Panc1 (cell line): ENCODE measurements around the gene ACTL10. TPM values are rescaled to one million over a fixed set of nuclear protein-coding genes. Genes with fewer than 3 reads are reported as not detected.

Experiments
- ATAC-seq: fragments of 200-7000 bp; cut with Tn5 transposase; 2 replicates; pipeline ENCODE4 v1.9.1; 2020; ENCODE audit warnings: mild to moderate bottlenecking, moderate library complexity
- BruUV-seq: library from RNA; stranded (reverse); fragments of 400-500 nt; replicated peaks from 2 replicates; lab custom pipeline; 2021; lab: Mats Ljungman, UMichigan
- CTCF ChIA-PET: fragments of 300-600 bp; sonication (Branson Sonifier 250); formaldehyde crosslinking; loops from one replicate; lab custom pipeline; 2022; ENCODE audit warnings: antibody characterized with exemption; lab: Charles Lee
- POLR2A ChIA-PET: fragments of 300-600 bp; sonication (Branson Sonifier 250); formaldehyde crosslinking; loops from one replicate; lab custom pipeline; 2022; ENCODE audit warnings: antibody characterized with exemption; lab: Charles Lee
- DNase-seq: peaks from one replicate; pipeline ENCODE4 v3.0.0-alpha.2; 2010; ENCODE audit warnings: low read depth, low spot score
- H3K27ac ChIP-seq: 2 replicates; pipeline ENCODE4 v1.5.1; 2011; ENCODE audit warnings: mild to moderate bottlenecking, low read length, inconsistent platforms
- H3K27me3 ChIP-seq: fragments of 200-500 bp; sonication (Bioruptor generic); 2 replicates; pipeline ENCODE4 v1.6.0; 2014; ENCODE audit warnings: low read length, inconsistent platforms; ENCODE audit not compliant: control insufficient read depth, insufficient read depth
- H3K36me3 ChIP-seq: fragments of 200-500 bp; sonication (Bioruptor generic); 2 replicates; pipeline ENCODE4 v1.5.1; 2014; ENCODE audit warnings: inconsistent platforms, mild to moderate bottlenecking, low read length, moderate library complexity; ENCODE audit not compliant: control insufficient read depth, insufficient read depth
- H3K4me1 ChIP-seq: 2 replicates; pipeline ENCODE4 v1.5.1; 2011; ENCODE audit warnings: inconsistent platforms, mild to moderate bottlenecking, low read length, moderate library complexity; ENCODE audit not compliant: control insufficient read depth, insufficient read depth
- H3K4me3 ChIP-seq, 2 experiments: 2 replicates each; pipeline ENCODE4 v1.5.1; 2011 to 2012; ENCODE audit warnings: low read depth in 2 of 2, low read length in 2 of 2, mild to moderate bottlenecking in 2 of 2, inconsistent platforms in 1 of 2, moderate library complexity in 1 of 2
- H3K9me3 ChIP-seq: fragments of 200-500 bp; sonication (Bioruptor generic); 2 replicates; pipeline ENCODE4 v1.5.1; 2014; ENCODE audit warnings: low read depth, mild to moderate bottlenecking, inconsistent platforms, low read length, moderate library complexity; ENCODE audit not compliant: control insufficient read depth, insufficient read depth
- POLR2AphosphoS5 ChIP-seq: IDR thresholded peaks from 2 replicates; pipeline ENCODE4 v1.6.1; 2012; ENCODE audit warnings: mild to moderate bottlenecking, low read depth, low read length, moderate library complexity
- SIN3A ChIP-seq: IDR thresholded peaks from 2 replicates; pipeline ENCODE4 v1.6.1; 2012; ENCODE audit warnings: low read depth, mild to moderate bottlenecking, low read length, moderate library complexity, borderline replicate concordance; ENCODE audit not compliant: insufficient read depth
- TCF7L2 ChIP-seq: IDR thresholded peaks from 2 replicates; pipeline ENCODE4 v1.6.1; 2011; ENCODE audit warnings: mild to moderate bottlenecking, low read depth, low read length, inconsistent platforms
- in situ Hi-C: cut with HindIII; loops from 2 replicates; pipeline ENCODE4 v1.10.0; 2016; ENCODE audit warnings: low sequenced_read_pairs, low pct_unique_long_range_greater_than_20kb
- intact Hi-C: fragments of 100-400 bp; cut with micrococcal nuclease; formaldehyde crosslinking; loops from one replicate; pipeline ENCODE4 v1.10.0; 2022; ENCODE audit not compliant: unreplicated experiment
- total RNA-seq: library from RNA; stranded (reverse); gene quantifications from one replicate; pipeline ENCODE4 v1.2.1, GENCODE V29; 2021; ENCODE audit not compliant: unreplicated experiment
- TF ChIP-seq, protein P1 (sequence below): fragments of 450-650 bp; IDR thresholded peaks from 2 replicates; pipeline ENCODE4 v1.5.1; 2017; ENCODE audit warnings: mild to moderate bottlenecking
- TF ChIP-seq, protein P2 (sequence below), 2 experiments: IDR thresholded peaks; 2 replicates each; pipeline ENCODE4 v1.6.1; 2011 to 2012; ENCODE audit warnings: low read depth in 2 of 2, control low read depth in 1 of 2, low read length in 1 of 2, mild to moderate bottlenecking in 1 of 2, moderate library complexity in 1 of 2; ENCODE audit not compliant: insufficient read depth in 1 of 2

The ACTL10 gene
- total RNA-seq, 1 experiment from 2014 or later: not detected

DNA sequence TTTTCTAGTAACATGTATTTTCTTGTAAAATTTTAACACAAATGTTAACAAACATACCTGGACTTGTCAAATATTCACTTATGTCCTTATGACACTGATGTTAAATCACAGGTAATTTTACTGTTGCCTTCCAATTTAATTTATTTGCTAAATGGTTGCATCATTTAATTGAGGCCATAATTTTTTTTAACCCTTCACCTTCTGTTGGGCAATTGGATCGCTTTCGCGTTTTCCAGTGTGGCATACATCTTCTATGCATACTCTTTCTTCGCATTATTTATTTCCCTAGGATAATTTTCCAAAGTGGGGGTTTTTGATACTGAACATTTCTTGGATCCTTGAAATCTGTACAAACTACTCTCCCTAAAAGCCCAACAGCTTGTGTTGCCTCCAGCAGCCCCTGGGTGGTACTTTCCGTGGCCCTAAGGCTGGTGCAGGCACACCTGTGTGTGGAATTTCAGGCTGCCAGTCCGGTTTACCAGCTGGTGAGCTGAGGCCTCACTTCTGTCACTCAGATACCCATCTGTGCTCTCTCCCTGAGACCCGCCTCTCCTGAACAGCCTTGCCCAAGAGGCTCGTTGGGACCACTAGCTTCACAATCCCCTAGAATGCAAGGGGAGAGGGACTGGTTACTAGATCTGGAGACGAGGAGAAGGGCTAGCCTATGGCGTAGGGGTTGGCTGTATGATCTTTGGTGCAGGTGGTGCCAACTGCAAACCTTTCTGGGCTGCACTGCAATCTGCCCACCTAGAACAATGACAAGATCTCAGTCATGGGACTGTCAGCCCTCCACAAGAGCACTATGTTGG is 15.8 kb upstream of the ACTL10 start:
- intact Hi-C loops: loop anchor here (5.0 kb wide), 1 partner anchor 194 kb away; no protein-coding TSS in a partner anchor
- no peak for DNase-seq
- ATAC-seq: no peak
- TF ChIP-seq POLR2AphosphoS5 (no peak), TCF7L2 (no peak), SIN3A (no peak)
- TF ChIP-seq, protein P1, sequence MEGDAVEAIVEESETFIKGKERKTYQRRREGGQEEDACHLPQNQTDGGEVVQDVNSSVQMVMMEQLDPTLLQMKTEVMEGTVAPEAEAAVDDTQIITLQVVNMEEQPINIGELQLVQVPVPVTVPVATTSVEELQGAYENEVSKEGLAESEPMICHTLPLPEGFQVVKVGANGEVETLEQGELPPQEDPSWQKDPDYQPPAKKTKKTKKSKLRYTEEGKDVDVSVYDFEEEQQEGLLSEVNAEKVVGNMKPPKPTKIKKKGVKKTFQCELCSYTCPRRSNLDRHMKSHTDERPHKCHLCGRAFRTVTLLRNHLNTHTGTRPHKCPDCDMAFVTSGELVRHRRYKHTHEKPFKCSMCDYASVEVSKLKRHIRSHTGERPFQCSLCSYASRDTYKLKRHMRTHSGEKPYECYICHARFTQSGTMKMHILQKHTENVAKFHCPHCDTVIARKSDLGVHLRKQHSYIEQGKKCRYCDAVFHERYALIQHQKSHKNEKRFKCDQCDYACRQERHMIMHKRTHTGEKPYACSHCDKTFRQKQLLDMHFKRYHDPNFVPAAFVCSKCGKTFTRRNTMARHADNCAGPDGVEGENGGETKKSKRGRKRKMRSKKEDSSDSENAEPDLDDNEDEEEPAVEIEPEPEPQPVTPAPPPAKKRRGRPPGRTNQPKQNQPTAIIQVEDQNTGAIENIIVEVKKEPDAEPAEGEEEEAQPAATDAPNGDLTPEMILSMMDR: no peak
- TF ChIP-seq, protein P2, sequence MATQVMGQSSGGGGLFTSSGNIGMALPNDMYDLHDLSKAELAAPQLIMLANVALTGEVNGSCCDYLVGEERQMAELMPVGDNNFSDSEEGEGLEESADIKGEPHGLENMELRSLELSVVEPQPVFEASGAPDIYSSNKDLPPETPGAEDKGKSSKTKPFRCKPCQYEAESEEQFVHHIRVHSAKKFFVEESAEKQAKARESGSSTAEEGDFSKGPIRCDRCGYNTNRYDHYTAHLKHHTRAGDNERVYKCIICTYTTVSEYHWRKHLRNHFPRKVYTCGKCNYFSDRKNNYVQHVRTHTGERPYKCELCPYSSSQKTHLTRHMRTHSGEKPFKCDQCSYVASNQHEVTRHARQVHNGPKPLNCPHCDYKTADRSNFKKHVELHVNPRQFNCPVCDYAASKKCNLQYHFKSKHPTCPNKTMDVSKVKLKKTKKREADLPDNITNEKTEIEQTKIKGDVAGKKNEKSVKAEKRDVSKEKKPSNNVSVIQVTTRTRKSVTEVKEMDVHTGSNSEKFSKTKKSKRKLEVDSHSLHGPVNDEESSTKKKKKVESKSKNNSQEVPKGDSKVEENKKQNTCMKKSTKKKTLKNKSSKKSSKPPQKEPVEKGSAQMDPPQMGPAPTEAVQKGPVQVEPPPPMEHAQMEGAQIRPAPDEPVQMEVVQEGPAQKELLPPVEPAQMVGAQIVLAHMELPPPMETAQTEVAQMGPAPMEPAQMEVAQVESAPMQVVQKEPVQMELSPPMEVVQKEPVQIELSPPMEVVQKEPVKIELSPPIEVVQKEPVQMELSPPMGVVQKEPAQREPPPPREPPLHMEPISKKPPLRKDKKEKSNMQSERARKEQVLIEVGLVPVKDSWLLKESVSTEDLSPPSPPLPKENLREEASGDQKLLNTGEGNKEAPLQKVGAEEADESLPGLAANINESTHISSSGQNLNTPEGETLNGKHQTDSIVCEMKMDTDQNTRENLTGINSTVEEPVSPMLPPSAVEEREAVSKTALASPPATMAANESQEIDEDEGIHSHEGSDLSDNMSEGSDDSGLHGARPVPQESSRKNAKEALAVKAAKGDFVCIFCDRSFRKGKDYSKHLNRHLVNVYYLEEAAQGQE (IDR thresholded peaks at IDR 0.05; ENCODE audit: insufficient read depth in 1 of 2, low read depth in 2 of 2, low read length in 1 of 2): no peak
- no peaks in the 10 kb centered on the region for H3K9me3 ChIP-seq
- H3K4me3 ChIP-seq: no peak overlapping the region
- ChIA-PET POLR2A (interaction anchor here (0.6 kb wide), 1 partner anchor 257 kb away, joined by 3 read pairs; no protein-coding TSS in a partner anchor), CTCF (no interaction called here)
- H3K4me1 ChIP-seq: peaks cover 15% of the 10 kb centered on the region
- no peak overlapping the region for H3K27ac ChIP-seq
- in situ Hi-C loops: no loop called here
- no peaks in the 10 kb centered on the region for H3K27me3 ChIP-seq
- BruUV-seq: no TSS peak
- H3K36me3 ChIP-seq: no peaks in the 10 kb centered on the region

DNA sequence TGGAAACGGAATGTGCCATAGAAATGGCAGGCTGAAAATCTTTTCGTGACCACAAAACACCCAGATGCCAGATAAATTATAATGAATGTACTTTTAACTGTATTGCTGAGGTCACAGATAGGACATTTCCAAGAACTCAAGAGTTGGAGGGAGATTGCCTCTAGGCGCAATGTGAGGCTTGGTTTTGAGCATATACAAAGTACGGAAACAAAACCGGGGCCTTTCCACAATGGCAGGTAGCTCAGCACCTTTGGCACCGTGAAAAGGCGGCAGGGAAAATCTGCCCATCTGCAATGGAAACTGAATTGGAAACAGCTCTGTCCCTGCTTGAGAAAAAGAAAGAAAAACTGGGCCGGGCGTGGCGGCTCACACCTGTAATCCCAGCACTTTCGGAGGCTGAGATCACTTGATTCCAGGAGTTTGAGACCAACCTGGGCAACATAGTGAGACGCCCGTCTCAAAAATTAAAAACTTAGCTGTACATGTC is 15.1 kb upstream of the ACTL10 start:
- DNase-seq: no peak
- ChIA-PET CTCF (interaction anchor here (0.6 kb wide), 1 partner anchor 803 kb away, joined by 6 read pairs; no protein-coding TSS in a partner anchor), POLR2A (interaction anchor here (0.6 kb wide), 1 partner anchor 258 kb away, joined by 3 read pairs; no protein-coding TSS in a partner anchor)
- in situ Hi-C loops: no loop called here
- no peak overlapping the region for H3K27ac ChIP-seq
- TF ChIP-seq TCF7L2 (no peak), SIN3A (no peak), POLR2AphosphoS5 (no peak)
- TF ChIP-seq, protein P1: no peak
- TF ChIP-seq, protein P2 (IDR thresholded peaks at IDR 0.05; ENCODE audit: insufficient read depth in 1 of 2, low read depth in 2 of 2, low read length in 1 of 2): no peak
- H3K27me3 ChIP-seq: no peaks in the 10 kb centered on the region
- no peak for ATAC-seq
- H3K4me3 ChIP-seq: no peak overlapping the region
- no peaks in the 10 kb centered on the region for H3K36me3 ChIP-seq
- intact Hi-C loops: loop anchor here (5.0 kb wide), 1 partner anchor 194 kb away; no protein-coding TSS in a partner anchor
- BruUV-seq: no TSS peak
- H3K4me1 ChIP-seq: peaks cover 15% of the 10 kb centered on the region
- no peaks in the 10 kb centered on the region for H3K9me3 ChIP-seq
